ENCODE results near the gene YOD1. TPM values are rescaled to one million over a fixed set of nuclear protein-coding genes. Genes with fewer than 3 reads are reported as not detected.

YOD1 gene
- total RNA-seq, 1 donor from 2014 or later, result 24.6 TPM

GRCh38 chr1:207009945-207010344, 41.1 kb downstream of the YOD1 start:
- no peak for DNase-seq (ENCODE audit: low spot score)

- DNase-seq (ENCODE audit: low spot score), result no peak
These were observed 41.7 kb downstream of the YOD1 start for GRCh38 chr1:207009182-207009850.

GRCh38 chr1:207007352-207008033, 43.5 kb downstream of the YOD1 start:
- no peak for DNase-seq (ENCODE audit: low spot score)

GRCh38 chr1:207006914-207007313, 44.1 kb downstream of the YOD1 start:
- no peak for DNase-seq (ENCODE audit: low spot score)

GRCh38 chr1:207006083-207006482, 44.9 kb downstream of the YOD1 start:
- DNase-seq (ENCODE audit: low spot score), result no peak

- peak; percentile 55 for DNase-seq (ENCODE audit: low spot score)
These were observed 45.8 kb downstream of the YOD1 start for GRCh38 chr1:207004931-207005830.

GRCh38 chr1:207003210-207003609, 47.8 kb downstream of the YOD1 start:
- DNase-seq (ENCODE audit: low spot score), result no peak

GRCh38 chr1:207002724-207003146, 48.3 kb downstream of the YOD1 start:
- DNase-seq (ENCODE audit: low spot score), result no peak

GRCh38 chr1:207001492-207002245, 49.3 kb downstream of the YOD1 start:
- DNase-seq (ENCODE audit: low spot score), result no peak

- no peak for DNase-seq (ENCODE audit: low spot score)
These were observed 50.2 kb downstream of the YOD1 start for GRCh38 chr1:207000651-207001291.

- no peak for DNase-seq (ENCODE audit: low spot score)
These were observed 52.2 kb downstream of the YOD1 start for GRCh38 chr1:206998816-206999215.

Other genes with a start within 250 kb of the YOD1 start
- 2.2 TPM for gene IL20, start 185.6 kb downstream of the YOD1 start, total RNA-seq (ENCODE audit: insufficient read depth, low replicate concordance)
- gene IL24, start 153.8 kb downstream of the YOD1 start, total RNA-seq (ENCODE audit: insufficient read depth, low replicate concordance), result not detected
- not detected for gene FCMR, start 129.3 kb downstream of the YOD1 start, total RNA-seq (ENCODE audit: insufficient read depth, low replicate concordance)
- 5.8 TPM for gene PIGR, start 104.7 kb downstream of the YOD1 start, total RNA-seq (ENCODE audit: insufficient read depth, low replicate concordance)
- 2.2 TPM for gene FCAMR, start 80.7 kb downstream of the YOD1 start, total RNA-seq (ENCODE audit: insufficient read depth, low replicate concordance)
- gene C1orf116, start 18.5 kb downstream of the YOD1 start, total RNA-seq (ENCODE audit: insufficient read depth, low replicate concordance), result 2.2 TPM
- gene PFKFB2, start 2.1 kb upstream of the YOD1 start, total RNA-seq (ENCODE audit: insufficient read depth, low replicate concordance), result 7.2 TPM
- 2.9 TPM for gene C4BPB, start 37.7 kb upstream of the YOD1 start, total RNA-seq (ENCODE audit: insufficient read depth, low replicate concordance)
- 3.6 TPM for gene C4BPA, start 53.0 kb upstream of the YOD1 start, total RNA-seq (ENCODE audit: insufficient read depth, low replicate concordance)